Esophagus squamous epithelium (tissue), 5 donors: ENCODE data around the gene RABGEF1. TPM values are rescaled to one million over a fixed set of nuclear protein-coding genes. Genes with fewer than 3 reads are reported as not detected.
A peak's percentile ranks its signal among the peaks of the same experiment; 100 is the strongest.

Source experiments
- DNase-seq: peaks from one replicate; lab custom pipeline; 2025; lab: John Stamatoyannopoulos, UW
- H3K27ac ChIP-seq, 4 donors: fragments of 200-600 bp; sonication (generic); one replicate each; pipeline ENCODE4 v1.5.1; 2016 to 2019; ENCODE audit warnings: mild to moderate bottlenecking in 1 of 4
- H3K27me3 ChIP-seq, 4 donors: fragments of 200-600 bp; sonication (generic); 1 replicate in 3 of 4; 2 replicates in 1 of 4; pipeline versions ENCODE4 v1.5.1 to v1.6.0; 2017 to 2021; ENCODE audit warnings: antibody characterized with exemption in 1 of 4
- H3K36me3 ChIP-seq, 3 donors: fragments of 200-600 bp; sonication (generic); one replicate each; pipeline ENCODE4 v1.5.1; 2016 to 2019
- H3K4me1 ChIP-seq, 3 donors: fragments of 200-600 bp; sonication (generic); one replicate each; pipeline ENCODE4 v1.5.1; 2017 to 2019
- H3K4me3 ChIP-seq, 4 donors: fragments of 200-600 bp; sonication (generic); 1 replicate in 3 of 4; 2 replicates in 1 of 4; pipeline ENCODE4 v1.5.1; 2016 to 2019; ENCODE audit warnings: mild to moderate bottlenecking in 2 of 4, moderate library complexity in 1 of 4
- H3K9me3 ChIP-seq, 3 donors: fragments of 200-600 bp; sonication (generic); one replicate each; pipeline ENCODE4 v1.5.1; 2016 to 2019
- CTCF ChIP-seq, 6 experiments: fragments of 450-650 bp in 4 of 6; fragments of 200-600 bp in 2 of 6; sonication (generic) in 2 of 6; IDR thresholded peaks; one replicate each; pipeline ENCODE4 v1.5.1; 2016 to 2019; ENCODE audit warnings: antibody characterized with exemption in 6 of 6, mild to moderate bottlenecking in 4 of 6, moderate library complexity in 4 of 6
- POLR2A ChIP-seq, 4 donors: fragments of 450-650 bp; IDR thresholded peaks; one replicate each; pipeline ENCODE4 v1.6.1; 2017; ENCODE audit warnings: antibody characterized with exemption in 4 of 4, mild to moderate bottlenecking in 4 of 4, moderate library complexity in 3 of 4
- WGBS, 2 donors: methylation state at CpG; one replicate each; pipeline ENCODE4 v1.1.5; 2018; 5-methylcytosine and 5-hydroxymethylcytosine counted together
- intact Hi-C: fragments of 100-400 bp; cut with DNase I; formaldehyde crosslinking; loops from one replicate; pipeline ENCODE4 v1.15.0; 2022
- total RNA-seq, 4 donors: library from RNA; depleted of rRNA; stranded (reverse); fragments of >200 nt; gene quantifications; one replicate each; pipeline ENCODE4 v1.1.0, GENCODE V29; 2016
- donor health status: DM: yes; HTN: yes; CAD: no.

The RABGEF1 gene
- total RNA-seq, 4 donors from 2014 or later = 27.8 to 48.9 (median 33.5) TPM

- Histone ChIP-seq H3K36me3 (peaks cover 0 to 22% (median 0%) of the 10 kb centered on the region in 3 donors), H3K4me3 (no peak overlapping the region), H3K9me3 (no peaks in the 10 kb centered on the region), H3K4me1 (peaks cover 11 to 63% (median 18%) of the 10 kb centered on the region in 3 donors), H3K27me3 (no peaks in the 10 kb centered on the region), H3K27ac (no peak overlapping the region)
- DNase-seq = no peak
- WGBS, 2 donors = 95 to 100% methylated on average over 7 of the region's 9 CpGs
- no peak for TF ChIP-seq CTCF (IDR thresholded peaks at IDR 0.05)
- no peak for TF ChIP-seq POLR2A (IDR thresholded peaks at IDR 0.05)
- intact Hi-C loops = no loop called here
Observed at GRCh38 chr7:66743920-66744319, 3.4 kb downstream of the RABGEF1 start.

- peaks cover 0 to 69% (median 23%) of the 10 kb centered on the region in 3 donors for H3K4me1 ChIP-seq
- H3K4me3 ChIP-seq = no peak overlapping the region
- no peak overlapping the region for H3K27ac ChIP-seq
- H3K9me3 ChIP-seq = no peaks in the 10 kb centered on the region
- H3K36me3 ChIP-seq = peaks cover 0 to 22% (median 0%) of the 10 kb centered on the region in 3 donors
- H3K27me3 ChIP-seq = no peaks in the 10 kb centered on the region
- 83 to 88% methylated on average over 2 of the region's 2 CpGs for WGBS, 2 donors
- no peak for DNase-seq
- intact Hi-C loops = no loop called here
- TF ChIP-seq POLR2A (IDR thresholded peaks at IDR 0.05) (no peak), CTCF (IDR thresholded peaks at IDR 0.05) (no peak)
Observed at GRCh38 chr7:66747385-66747784, 6.9 kb downstream of the RABGEF1 start.

- WGBS, 2 donors = 72 to 81% methylated on average over 10 of the region's 10 CpGs
- H3K4me1 ChIP-seq = peaks cover 0 to 62% (median 19%) of the 10 kb centered on the region in 3 donors
- H3K4me3 ChIP-seq = no peak overlapping the region
- intact Hi-C loops = no loop called here
- H3K9me3 ChIP-seq = no peaks in the 10 kb centered on the region
- H3K36me3 ChIP-seq = peaks cover 0 to 22% (median 0%) of the 10 kb centered on the region in 3 donors
- TF ChIP-seq POLR2A (IDR thresholded peaks at IDR 0.05) = no peak
- no peak for TF ChIP-seq CTCF (IDR thresholded peaks at IDR 0.05)
- H3K27ac ChIP-seq = no peak overlapping the region
- no peaks in the 10 kb centered on the region for H3K27me3 ChIP-seq
- DNase-seq = no peak
Observed at GRCh38 chr7:66747881-66748511, 7.5 kb downstream of the RABGEF1 start.

GRCh38 chr7:66748791-66749190 lies 8.3 kb downstream of the RABGEF1 start:
- TF ChIP-seq POLR2A (IDR thresholded peaks at IDR 0.05) (no peak), CTCF (IDR thresholded peaks at IDR 0.05) (no peak)
- H3K27ac ChIP-seq = peak overlapping the region in 2 of 4 donors; percentile 9 to 62
- H3K4me3 ChIP-seq = no peak overlapping the region
- WGBS, 2 donors = 49 to 67% methylated on average over 4 of the region's 4 CpGs
- DNase-seq = no peak
- no peaks in the 10 kb centered on the region for H3K27me3 ChIP-seq
- peaks cover 0 to 56% (median 19%) of the 10 kb centered on the region in 3 donors for H3K4me1 ChIP-seq
- intact Hi-C loops = no loop called here
- no peaks in the 10 kb centered on the region for H3K9me3 ChIP-seq
- H3K36me3 ChIP-seq = peaks cover 0 to 22% (median 0%) of the 10 kb centered on the region in 3 donors

GRCh38 chr7:66751945-66752344 lies 11.4 kb downstream of the RABGEF1 start:
- intact Hi-C loops = no loop called here
- Histone ChIP-seq H3K4me1 (peaks cover 0 to 57% (median 19%) of the 10 kb centered on the region in 3 donors), H3K9me3 (no peaks in the 10 kb centered on the region), H3K27me3 (no peaks in the 10 kb centered on the region), H3K27ac (peak overlapping the region in 1 of 4 donors; percentile 62), H3K36me3 (peaks cover 0 to 2% (median 0%) of the 10 kb centered on the region in 3 donors), H3K4me3 (no peak overlapping the region)
- no peak for DNase-seq
- no peak for TF ChIP-seq POLR2A (IDR thresholded peaks at IDR 0.05)
- TF ChIP-seq CTCF (IDR thresholded peaks at IDR 0.05) = no peak
- 88 to 95% methylated on average over 8 of the region's 8 CpGs for WGBS, 2 donors
